ENCODE data around the gene PLXNB1. TPM values are rescaled to one million over a fixed set of nuclear protein-coding genes. Genes with fewer than 3 reads are reported as not detected.
"Not testable (repeated sequence)": the region's sequence is repeated elsewhere in the genome, so short reads cannot be mapped to it uniquely, and the experiment has no call there.

The PLXNB1 gene
- total RNA-seq, 1 donor from 2014 or later: 40.0 TPM

DNA sequence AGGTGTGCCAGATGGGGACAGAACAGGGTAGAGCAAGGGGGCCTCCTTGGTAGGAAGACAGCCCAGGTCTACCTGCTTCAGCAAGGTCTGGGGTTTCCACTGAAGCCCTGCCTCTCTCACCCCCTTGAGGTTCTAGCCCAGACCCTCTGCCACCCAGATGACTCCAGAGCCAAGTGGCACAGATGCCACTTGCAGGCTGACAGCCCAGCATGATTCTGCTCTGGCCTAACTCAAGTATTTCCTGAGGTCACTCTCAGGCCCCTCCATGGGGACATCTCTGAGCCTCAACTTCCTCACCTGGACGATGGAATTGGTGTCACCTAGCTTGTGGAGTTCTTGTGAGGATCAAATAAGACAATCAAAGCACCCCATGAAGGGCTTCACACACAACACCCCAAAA lies 23.9 kb downstream of the PLXNB1 start:
- DNase-seq (ENCODE audit: low spot score): no peak

DNA sequence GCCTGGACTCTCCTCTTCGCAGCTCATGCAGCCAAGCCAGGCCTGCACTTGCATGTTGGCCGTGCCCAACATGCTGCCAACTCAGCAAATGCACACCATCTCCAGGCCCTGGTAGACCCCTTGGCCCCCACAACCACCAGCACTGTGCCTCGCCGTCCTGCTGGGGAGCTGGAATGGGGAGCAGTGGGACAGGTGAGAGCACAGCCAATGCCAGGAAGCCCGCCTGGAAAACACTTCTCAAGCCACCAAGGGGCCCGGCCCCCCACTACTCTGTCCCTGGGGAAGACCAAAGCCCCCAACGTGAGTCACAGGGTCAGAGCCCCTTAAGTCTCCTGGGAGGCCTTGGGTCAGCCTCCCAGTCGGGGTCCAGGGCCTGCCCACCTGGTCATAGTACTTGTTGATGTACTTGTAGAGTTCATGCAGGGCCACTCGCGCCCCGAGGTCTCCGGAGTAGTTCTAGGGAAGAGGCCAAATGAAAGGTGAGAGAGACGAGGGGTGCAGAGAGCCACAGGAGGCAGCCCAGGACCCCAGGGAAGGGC lies 24.5 kb downstream of the PLXNB1 start:
- DNase-seq (ENCODE audit: low spot score): peak; percentile 86

DNA sequence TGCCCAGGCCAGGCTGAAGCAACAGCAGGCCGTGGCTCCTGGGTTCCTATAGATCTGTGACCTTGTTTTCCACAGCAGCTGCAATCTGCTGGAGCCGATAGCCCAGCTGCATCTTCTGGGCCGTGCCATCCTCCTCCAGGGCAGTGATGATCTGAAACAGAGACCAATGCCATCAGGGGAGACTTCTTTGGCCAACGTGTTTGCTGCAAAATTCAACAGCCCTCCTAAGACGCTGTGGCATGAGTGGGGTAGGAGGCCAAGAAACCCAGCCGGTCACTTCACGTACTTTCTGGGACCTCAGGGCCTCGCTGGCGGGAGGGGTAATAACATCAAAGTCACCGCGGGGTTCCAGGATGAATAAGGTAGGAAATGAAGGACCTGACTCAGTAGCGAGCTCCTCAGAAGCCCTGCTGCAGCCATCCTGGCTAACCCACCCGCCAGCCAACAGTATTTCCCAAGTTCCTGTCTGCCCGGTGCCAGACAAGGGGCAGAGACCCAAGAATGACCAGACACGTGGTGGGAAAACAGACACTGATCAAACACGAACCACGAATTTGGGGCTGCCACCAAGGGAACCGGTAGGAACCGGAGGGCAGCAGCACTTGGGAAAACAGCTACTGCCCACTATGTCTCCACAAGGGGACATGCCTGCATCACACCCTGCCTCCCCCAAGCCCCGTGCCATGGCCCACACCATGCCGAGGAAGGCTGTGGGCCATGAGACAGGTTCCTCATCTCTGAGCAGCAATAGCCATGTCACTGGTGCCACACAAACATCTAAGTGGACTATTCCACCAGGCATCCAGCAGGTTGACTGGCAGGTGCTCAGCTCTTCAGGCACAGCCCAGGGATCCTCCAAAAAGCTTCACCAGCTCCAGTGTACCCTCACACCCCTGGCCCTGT lies 25.2 kb downstream of the PLXNB1 start:
- peak; percentile 80 for DNase-seq (ENCODE audit: low spot score)

DNA sequence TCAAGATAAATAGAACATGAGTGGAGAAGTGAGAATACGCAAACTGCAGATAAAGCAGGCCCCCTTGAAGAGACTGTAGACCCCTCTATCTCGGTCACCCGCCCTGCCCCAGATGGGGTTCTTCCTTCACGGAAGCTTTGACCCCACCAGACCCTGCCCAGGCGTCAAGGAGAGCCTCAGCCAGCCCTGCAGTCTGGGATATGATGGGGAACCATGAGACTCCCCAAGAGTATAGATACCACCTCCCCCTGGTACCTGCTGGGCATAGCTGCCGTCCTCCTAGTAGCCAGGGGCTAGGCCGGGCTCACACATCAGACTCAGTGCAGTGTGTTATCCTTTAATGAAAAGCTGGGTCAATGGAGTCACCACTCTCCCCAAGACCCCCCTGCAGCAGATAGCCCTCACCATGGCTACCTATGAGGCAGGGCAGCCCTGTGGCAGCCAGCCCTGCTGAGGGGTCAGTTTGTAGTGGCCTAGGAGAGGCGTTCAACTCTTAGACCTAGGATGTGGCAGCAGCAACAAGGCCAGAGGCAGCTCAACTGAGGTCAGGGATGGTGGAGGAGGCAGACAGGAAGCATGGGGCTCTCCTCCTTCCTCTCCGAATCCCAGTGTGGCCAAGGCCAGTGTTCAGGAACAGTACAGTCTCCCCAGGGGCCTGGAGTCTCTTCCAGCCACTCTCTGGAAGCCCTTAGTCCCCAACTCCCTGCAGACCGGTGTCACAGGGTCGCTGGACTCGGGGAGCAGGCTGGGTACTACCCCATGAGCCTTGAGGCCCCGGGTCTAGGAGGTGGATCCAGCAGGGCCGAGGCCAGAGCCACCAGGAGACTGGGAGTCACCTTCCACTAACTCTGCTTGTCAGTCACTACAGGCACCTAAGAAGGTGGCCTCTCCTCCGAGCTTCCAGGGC lies 26.1 kb downstream of the PLXNB1 start:
- no peak for DNase-seq (ENCODE audit: low spot score)

DNA sequence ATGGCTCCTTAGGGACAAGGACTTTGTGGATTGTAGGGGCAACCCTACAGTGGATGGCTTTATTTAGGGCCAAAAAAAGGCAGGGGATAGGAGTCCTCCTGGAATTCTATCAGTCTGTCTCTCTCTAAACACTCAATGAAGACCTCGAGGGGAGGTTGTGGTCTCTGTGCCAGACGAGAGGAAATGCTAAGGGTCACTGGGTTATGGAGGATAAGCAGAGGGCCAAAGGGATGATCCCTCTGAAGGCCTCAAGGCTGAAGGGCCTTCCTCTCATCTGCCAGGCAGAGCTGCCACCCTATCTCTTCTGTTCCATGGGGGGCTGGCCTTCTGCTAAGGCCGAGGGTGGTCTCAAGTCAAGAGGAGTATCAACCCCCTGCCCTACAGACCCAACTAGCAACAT lies 27.0 kb downstream of the PLXNB1 start:
- DNase-seq (ENCODE audit: low spot score): no peak

DNA sequence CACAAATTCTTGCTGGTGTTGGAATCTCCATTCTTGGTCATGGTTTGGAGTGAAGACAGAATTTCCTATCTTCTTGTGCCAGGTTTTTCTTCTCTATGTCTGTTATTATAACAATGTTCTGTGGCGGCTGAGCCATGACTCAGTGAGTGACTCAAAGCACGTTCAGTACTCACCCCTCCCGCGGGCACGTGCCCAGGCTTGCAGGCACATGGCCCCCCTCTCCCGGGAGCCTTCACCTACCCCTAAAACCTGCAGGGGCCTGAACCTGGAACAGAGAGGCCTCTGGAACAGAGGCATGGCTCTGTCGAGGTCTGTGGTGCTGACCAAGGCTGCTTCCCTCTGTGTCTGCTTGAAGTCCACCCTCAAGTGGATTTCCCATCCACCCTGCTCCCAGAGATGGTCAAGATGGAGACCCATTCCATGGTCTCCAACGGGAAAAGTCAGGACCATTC lies 27.6 kb downstream of the PLXNB1 start:
- DNase-seq (ENCODE audit: low spot score): peak; percentile 92

DNA sequence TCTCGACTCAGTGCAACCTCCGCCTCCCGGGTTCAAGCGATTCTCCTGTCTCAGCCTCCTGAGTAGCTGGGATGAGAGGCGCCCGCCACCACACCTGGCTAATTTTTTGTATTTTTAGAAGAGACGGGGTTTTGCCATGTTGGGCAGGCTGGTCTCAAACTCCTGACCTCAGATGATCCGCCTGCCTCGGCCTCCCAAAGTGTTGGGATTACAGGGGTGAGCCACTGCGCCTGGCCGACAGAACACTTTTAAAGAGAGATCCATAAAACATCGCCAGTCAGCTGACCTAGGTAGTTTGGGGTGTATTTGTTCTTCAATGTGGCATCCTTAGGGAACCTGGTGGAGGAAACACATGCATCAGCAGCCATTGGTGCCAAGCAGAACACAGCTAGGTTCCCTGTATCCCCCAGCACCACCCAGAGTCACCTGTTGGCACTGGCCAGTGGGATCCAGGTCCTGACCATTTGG lies 28.4 kb downstream of the PLXNB1 start:
- not testable (repeated sequence) for DNase-seq (ENCODE audit: low spot score)

DNA sequence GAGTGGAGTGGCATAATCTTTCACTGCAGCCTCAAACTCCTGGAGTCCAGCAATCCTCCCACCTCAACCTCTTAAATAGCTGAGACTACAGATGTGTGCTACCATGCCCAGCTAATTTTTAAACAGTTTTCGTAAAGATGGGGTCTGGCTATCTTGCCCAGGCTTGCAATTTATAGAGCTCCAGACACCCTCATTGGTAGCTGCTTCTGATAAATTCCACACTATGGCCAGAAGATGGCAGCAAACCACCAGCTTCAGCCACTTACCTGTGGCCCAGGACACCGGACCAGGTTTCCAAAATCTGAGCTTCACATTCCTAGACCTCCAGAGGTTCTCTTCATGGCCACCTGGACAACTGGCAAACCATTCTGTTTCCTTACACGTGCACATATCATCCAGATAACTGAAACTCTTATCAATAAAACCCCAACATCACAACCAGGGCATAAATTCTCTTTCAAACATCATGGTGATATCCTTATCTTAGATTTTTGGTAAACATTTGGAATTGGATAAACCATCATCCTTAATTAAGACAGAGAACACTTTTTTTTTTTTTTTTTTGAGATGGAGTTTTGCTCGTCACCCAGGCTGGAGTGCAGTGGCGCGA lies 29.0 kb downstream of the PLXNB1 start:
- no peak for DNase-seq (ENCODE audit: low spot score)

DNA sequence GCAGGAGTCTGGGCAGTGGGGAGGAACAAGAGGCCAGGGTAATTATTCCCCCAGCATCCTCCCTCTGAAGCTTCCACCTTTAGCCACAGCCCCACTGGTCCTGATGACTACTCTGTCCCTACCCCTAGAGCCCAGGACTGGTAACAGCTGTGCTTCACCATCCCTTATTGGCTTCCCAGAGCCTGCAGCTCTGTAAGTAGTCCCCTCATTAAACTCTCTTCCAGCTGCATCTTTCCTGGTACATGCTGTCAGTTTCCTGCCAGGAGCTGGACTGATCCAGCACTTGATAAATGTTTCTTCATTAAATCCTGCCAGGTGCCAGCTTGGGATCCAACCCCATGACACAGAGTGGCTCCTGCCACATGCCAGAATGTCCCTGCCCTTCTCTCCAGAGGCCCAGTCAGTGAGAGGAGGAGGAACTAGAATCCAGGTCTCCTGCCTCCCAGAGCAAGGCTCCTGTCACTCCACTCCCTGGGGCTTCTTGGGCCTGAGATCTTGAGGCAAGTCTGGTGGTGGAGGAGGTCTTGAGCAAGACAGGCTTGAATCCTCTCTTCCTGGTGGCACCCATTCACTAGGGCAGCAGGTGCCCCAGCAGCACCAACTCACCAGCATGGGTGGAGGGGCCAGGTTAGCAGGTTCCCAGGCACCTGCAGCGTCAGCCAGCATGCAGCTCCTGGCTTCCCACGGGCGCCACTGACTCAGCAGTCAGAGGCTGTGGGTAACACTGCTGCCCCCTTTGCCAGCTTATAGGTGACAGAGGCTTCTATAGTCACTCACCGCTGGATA lies 30.3 kb downstream of the PLXNB1 start:
- no peak for DNase-seq (ENCODE audit: low spot score)

DNA sequence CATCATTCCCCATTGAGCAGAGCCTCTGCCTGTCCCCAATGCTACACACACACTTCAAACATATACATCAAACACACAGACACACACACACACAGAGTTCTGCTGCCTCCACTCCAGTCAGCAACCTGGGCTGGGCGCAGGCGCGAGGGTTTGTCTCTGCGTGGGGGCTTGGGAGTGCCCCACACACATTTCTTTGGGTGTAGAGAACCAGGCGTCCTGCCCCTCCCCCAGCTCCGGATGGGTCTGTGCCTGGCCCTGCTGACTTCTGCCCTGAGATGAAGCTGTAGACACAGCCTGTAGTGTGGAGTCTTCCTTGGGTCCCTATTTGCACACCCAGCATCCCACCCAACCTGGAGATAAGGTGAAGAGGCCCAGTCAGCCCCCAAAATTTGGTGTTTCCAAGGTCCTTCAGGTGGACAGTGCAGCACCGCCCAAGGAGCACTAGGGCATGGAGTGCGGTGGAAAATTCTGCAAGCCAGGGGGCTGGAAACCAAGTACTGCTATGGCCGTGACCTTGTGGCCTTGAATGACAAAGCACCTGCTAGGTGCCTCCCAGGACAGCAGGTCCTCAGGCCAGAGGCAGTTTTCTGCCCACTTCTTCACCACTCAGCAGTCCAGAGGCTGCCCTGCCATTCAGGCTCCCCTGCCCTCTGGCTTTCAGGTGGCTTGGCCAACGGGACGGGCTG lies 31.0 kb downstream of the PLXNB1 start:
- DNase-seq (ENCODE audit: low spot score): no peak

DNA sequence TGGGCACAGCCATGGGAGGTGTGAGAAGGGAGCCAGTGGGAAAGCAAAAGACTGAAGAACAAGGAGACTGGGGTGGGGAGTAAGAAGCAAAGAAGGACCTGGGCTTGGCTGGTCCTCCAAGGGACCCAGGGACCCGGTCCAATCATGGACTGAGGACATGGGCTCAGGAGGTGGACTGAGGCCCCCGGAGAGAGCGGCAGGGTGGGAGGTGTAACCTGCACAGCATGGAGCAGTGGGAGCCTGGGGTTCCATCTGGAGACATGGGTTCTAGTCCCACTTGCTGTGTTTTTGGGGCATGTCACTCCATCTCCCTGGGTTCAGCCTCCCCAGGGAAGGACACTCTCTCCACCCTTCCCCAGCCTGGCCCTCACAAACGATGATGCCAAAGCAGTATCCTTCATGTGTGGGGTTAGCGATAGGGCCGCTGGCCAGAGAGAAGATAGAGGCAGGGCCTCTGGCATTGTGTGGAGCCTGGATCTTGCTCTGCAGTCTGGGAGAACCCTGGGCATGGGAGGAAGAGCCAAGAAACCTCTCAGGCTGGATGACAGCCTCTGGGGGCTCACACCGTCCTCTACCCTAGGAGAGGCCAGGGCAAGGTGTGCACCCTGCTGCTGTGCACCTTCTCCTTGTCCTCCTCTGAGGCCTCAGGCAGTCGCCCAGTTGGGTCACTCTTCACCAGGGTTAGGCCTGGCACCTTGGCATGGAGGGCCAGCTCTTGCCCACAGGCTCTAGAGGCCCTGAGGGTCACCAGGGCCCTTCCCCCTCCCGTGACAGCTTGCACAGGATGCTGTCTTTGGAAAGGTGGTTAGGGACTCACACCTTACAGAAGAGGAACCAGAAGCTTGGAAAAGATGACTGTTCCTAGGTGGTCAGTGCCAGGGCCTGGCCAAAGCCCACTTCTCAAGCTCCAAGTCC lies 31.9 kb downstream of the PLXNB1 start:
- DNase-seq (ENCODE audit: low spot score): no peak

DNA sequence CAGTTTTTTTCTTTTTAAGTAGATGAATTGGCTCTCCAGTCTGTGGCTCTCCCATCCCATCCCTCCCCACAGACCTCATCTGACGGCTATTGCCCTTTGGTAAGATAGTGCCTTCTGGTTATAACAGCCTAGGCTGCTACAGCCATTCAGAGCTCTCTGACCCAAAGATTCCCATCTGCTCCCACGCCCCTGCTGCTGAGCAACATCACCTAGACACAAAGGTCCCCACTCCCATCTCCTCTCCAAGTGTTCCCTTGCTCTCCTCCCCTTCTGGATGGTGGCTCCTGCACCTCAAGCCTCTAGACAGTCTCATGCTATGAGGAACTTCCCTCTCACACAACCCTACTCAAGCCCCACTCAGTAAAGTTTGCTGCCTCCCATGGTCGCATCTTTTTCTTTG lies 34.2 kb downstream of the PLXNB1 start:
- DNase-seq (ENCODE audit: low spot score): no peak

DNA sequence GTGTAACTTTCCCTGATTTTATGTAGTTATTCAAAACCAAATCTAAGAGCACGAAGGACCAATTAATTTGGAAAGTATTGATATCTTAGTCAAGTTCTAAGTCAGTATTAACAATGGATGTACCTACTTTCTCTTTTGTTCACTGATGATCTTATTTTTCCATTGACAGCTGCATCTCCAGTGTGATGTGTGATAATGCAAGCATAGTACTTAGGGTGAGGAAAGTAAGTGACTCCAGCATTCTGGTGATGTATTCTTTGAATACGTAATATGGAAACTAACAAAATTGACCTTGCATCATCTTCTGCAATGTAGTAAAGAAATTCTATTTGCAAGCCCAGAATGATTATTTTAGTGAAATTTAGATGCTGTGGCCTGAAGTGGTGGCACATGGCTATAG lies 35.5 kb downstream of the PLXNB1 start:
- no peak for DNase-seq (ENCODE audit: low spot score)

DNA sequence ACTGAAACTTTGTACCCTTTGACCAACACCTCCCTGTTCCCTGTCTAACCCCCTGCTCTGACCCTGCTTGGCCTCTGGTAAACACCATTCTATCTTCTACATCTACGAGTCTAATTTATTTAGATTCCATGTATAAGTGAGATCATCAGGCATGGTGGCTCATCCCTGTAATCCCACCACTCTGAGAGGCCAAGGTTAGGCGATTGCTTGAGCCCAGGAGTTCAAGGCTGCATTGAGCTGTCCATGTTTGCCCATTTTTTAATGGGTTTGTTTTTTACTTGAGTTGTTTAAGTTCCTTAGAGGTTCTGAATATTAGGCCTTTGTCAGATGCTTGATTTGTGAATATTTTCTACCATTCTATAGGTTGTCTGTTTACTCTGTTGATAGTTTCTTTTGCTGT lies 40.9 kb downstream of the PLXNB1 start:
- no peak for DNase-seq (ENCODE audit: low spot score)

DNA sequence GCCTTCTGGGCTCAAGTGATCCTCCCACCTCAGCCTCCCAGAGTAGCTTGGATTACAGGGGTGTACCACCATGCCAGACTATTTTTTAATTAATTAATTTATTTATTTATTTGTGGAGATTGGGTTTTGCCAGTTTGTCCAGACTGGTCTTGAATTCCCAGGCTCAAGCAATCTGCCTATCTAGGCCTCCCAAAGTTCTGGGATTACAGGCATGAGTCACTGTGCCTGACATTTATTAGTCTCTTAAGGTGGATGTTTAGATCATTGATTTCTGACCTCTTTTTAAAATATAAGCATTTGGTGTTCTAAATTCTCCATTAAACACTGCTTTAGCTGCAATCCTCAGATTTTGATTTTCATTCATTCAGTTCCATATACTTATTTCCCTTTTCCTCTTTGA lies 42.3 kb downstream of the PLXNB1 start:
- DNase-seq (ENCODE audit: low spot score): no peak

DNA sequence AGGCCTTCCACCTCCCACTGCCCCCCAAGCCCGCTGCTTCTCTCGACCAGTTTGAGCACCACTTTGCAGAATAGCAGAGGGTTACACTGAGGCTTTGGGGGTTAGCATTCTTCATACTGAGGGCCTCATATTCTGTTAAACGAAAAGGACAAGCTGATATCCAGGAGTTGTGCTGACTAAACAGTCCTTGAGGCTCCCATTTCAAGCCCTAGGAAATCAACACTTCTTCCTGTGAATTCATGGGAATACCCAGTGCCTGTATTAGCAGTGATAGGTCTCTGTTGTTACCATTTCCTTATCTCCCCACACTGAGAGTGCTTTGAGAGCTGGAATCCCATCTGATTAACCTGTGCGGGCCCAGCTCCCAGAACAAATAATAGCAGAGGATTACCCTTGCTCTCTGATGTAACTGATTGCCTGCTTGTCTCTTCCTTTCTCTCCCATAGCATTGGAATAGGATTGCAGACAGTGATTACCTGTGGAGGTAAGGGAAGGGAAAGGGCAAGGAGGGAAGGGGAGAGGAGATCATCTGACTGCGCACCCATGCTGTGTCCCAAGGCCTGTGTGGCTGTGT lies 56.9 kb downstream of the PLXNB1 start:
- no peak for DNase-seq (ENCODE audit: low spot score)

DNA sequence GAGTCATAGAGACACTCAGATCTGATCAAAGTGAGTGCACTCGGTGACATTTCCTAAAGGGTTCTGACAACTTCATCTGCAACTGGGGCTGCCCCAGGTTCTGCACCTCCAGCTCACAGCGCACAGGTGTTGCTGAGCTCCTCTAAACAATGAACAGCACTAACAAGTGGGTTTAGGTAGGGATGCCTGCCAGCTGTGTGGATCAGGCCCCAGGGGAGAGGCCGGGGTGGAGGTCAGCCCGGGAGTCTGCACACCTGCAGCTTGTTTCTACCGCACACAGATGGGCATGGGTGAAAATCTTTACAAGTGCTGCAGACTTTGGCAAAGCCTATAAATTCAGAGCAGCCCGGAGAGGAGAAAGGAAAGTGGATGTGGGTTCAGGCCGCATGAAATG lies 57.5 kb downstream of the PLXNB1 start:
- no peak for DNase-seq (ENCODE audit: low spot score)

DNA sequence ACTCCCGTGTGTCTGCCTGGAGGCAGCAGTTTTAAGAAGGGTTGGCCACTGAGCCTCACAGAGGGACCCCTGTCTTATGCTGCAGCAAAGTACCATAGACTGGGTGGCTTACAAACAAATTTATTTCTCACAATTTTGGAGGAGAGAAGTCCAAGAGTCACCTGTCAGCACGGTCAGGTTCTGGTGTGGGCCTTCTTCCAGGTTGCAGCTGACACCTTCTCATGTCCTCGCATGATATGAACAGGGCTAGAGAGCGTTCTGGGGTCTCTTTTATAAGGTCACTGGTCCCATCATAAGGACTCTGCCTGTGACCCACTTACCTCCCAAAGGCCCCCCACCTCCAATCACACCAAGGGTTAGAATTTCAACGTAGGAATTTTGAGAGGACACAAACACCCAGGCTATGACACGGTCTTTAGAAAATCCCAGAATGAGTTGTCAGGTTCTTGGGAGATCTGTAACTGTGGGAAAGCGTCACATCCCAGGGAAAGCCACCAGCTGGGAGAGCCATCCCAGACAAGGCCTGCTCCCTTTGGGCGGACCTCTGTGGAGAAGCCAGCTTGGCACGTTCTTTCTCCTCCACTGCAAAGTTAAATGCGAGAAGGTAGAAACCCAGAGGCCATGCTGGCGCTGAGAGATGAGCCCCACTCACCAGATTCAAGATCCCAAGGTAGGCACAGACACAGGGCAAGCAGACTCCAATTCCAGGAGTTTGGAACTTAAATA lies 58.1 kb downstream of the PLXNB1 start, which contains the start of gene FBXW12:
Gene FBXW12, plus strand, starts transcription at position 569 of the 726 bp plus-strand sequence. CDS start 549 bp downstream, outside the sequence.
- no peak for DNase-seq (ENCODE audit: low spot score)
